Thyroid gland (tissue), 4 donors: Measurements from ENCODE around the gene ERC1. TPM values are rescaled to one million over a fixed set of nuclear protein-coding genes. Genes with fewer than 3 reads are reported as not detected.

Experiments used
- DNase-seq, 2 donors: peaks; one replicate each; pipeline ENCODE4 v3.0.0-alpha.2; 2019
- H3K27ac ChIP-seq, 3 donors: fragments of 200-600 bp; sonication (generic); 1 replicate in 2 of 3; 2 replicates in 1 of 3; pipeline ENCODE4 v1.5.1; 2016 to 2019; ENCODE audit warnings: mild to moderate bottlenecking in 1 of 3, moderate library complexity in 1 of 3
- H3K27me3 ChIP-seq: fragments of 200-600 bp; sonication (generic); one replicate; pipeline ENCODE4 v1.5.1; 2019
- H3K36me3 ChIP-seq, 2 donors: fragments of 200-600 bp; sonication (generic); one replicate each; pipeline ENCODE4 v1.5.1; 2016 to 2019
- H3K4me1 ChIP-seq, 2 donors: fragments of 200-600 bp; sonication (generic); one replicate each; pipeline ENCODE4 v1.5.1; 2017 to 2019
- H3K4me3 ChIP-seq, 3 donors: fragments of 200-600 bp; sonication (generic); replicated peaks in 1 of 3; 1 replicate in 2 of 3; 2 replicates in 1 of 3; pipeline ENCODE4 v1.5.1; 2016; ENCODE audit warnings: mild to moderate bottlenecking in 1 of 3
- H3K9me3 ChIP-seq: fragments of 200-600 bp; sonication (generic); one replicate; pipeline ENCODE4 v1.5.1; 2017
- CTCF ChIP-seq, 6 experiments: fragments of 200-600 bp in 3 of 6; fragments of 450-650 bp in 3 of 6; sonication (generic) in 3 of 6; IDR thresholded peaks; one replicate each; pipeline ENCODE4 v1.5.1; 2016 to 2019; ENCODE audit warnings: antibody characterized with exemption in 6 of 6, mild to moderate bottlenecking in 2 of 6, inconsistent platforms in 1 of 6, moderate library complexity in 1 of 6
- POLR2A ChIP-seq, 2 donors: fragments of 450-650 bp; IDR thresholded peaks; one replicate each; pipeline ENCODE4 v1.6.1; 2017; ENCODE audit warnings: antibody characterized with exemption in 2 of 2, mild to moderate bottlenecking in 2 of 2, moderate library complexity in 1 of 2
- WGBS, 2 donors: methylation state at CpG; one replicate each; pipeline ENCODE4 v1.1.5; 2017; 5-methylcytosine and 5-hydroxymethylcytosine counted together
- intact Hi-C: fragments of 100-400 bp; cut with DNase I; formaldehyde crosslinking; loops from one replicate; pipeline ENCODE4 v1.15.1; 2023
- total RNA-seq, 4 donors: library from RNA; depleted of rRNA; stranded (reverse); fragments of >200 nt; gene quantifications; one replicate each; pipeline ENCODE4 v1.2.3, GENCODE V29; 2016

The ERC1 gene
- total RNA-seq, 4 donors from 2014 or later = 39.8 to 84.2 (median 75.8) TPM

GRCh38 chr12:1503281-1503711 is 512.3 kb downstream of the ERC1 start:
- peaks cover 0 to 4% of the 10 kb centered on the region in 2 donors for H3K4me1 ChIP-seq
- no peaks in the 10 kb centered on the region for H3K27me3 ChIP-seq
- WGBS, 2 donors = 85 to 89% methylated on average over 19 to 22 of the region's 22 CpGs
- no peak for TF ChIP-seq POLR2A (IDR thresholded peaks at IDR 0.05)
- H3K36me3 ChIP-seq = no peaks in the 10 kb centered on the region
- H3K4me3 ChIP-seq = no peak overlapping the region
- no peak for DNase-seq
- no peak overlapping the region for H3K27ac ChIP-seq
- intact Hi-C loops = no loop called here
- H3K9me3 ChIP-seq = no peaks in the 10 kb centered on the region

GRCh38 chr12:1504304-1504894 is 513.4 kb downstream of the ERC1 start:
- Histone ChIP-seq H3K27ac (no peak overlapping the region), H3K4me3 (no peak overlapping the region), H3K9me3 (no peaks in the 10 kb centered on the region), H3K36me3 (no peaks in the 10 kb centered on the region), H3K27me3 (no peaks in the 10 kb centered on the region), H3K4me1 (peaks cover 0 to 4% of the 10 kb centered on the region in 2 donors)
- WGBS, 2 donors = 81 to 90% methylated on average over 16 of the region's 16 CpGs
- no peak for TF ChIP-seq CTCF (IDR thresholded peaks at IDR 0.05)
- no peak for TF ChIP-seq POLR2A (IDR thresholded peaks at IDR 0.05)
- intact Hi-C loops = no loop called here
- DNase-seq = no peak

- H3K4me3 ChIP-seq = no peak overlapping the region
- H3K9me3 ChIP-seq = no peaks in the 10 kb centered on the region
- intact Hi-C loops = no loop called here
- no peaks in the 10 kb centered on the region for H3K27me3 ChIP-seq
- H3K36me3 ChIP-seq = no peaks in the 10 kb centered on the region
- no peak for DNase-seq
- H3K4me1 ChIP-seq = peaks cover 0 to 4% of the 10 kb centered on the region in 2 donors
- TF ChIP-seq POLR2A (IDR thresholded peaks at IDR 0.05) (no peak), CTCF (IDR thresholded peaks at IDR 0.05) (no peak)
- 85 to 89% methylated on average over 14 of the region's 14 CpGs for WGBS, 2 donors
- no peak overlapping the region for H3K27ac ChIP-seq
Observed at GRCh38 chr12:1504895-1505311, 513.9 kb downstream of the ERC1 start.

GRCh38 chr12:1505576-1505975 is 514.6 kb downstream of the ERC1 start:
- DNase-seq = no peak
- no peak overlapping the region for H3K4me3 ChIP-seq
- no peaks in the 10 kb centered on the region for H3K9me3 ChIP-seq
- TF ChIP-seq POLR2A (IDR thresholded peaks at IDR 0.05) = no peak
- TF ChIP-seq CTCF (IDR thresholded peaks at IDR 0.05) = no peak
- no peaks in the 10 kb centered on the region for H3K36me3 ChIP-seq
- 94 to 99% methylated on average over 8 to 10 of the region's 10 CpGs for WGBS, 2 donors
- intact Hi-C loops = no loop called here
- H3K4me1 ChIP-seq = peaks cover 0 to 4% of the 10 kb centered on the region in 2 donors
- no peak overlapping the region for H3K27ac ChIP-seq
- H3K27me3 ChIP-seq = no peaks in the 10 kb centered on the region

- Histone ChIP-seq H3K27me3 (no peaks in the 10 kb centered on the region), H3K4me3 (no peak overlapping the region), H3K27ac (no peak overlapping the region), H3K36me3 (no peaks in the 10 kb centered on the region), H3K9me3 (no peaks in the 10 kb centered on the region), H3K4me1 (peaks cover 0 to 4% of the 10 kb centered on the region in 2 donors)
- intact Hi-C loops = no loop called here
- TF ChIP-seq CTCF (IDR thresholded peaks at IDR 0.05) = no peak
- TF ChIP-seq POLR2A (IDR thresholded peaks at IDR 0.05) = no peak
- WGBS, 2 donors = 87 to 95% methylated on average over 7 of the region's 7 CpGs
- no peak for DNase-seq
Observed at GRCh38 chr12:1507308-1507707, 516.3 kb downstream of the ERC1 start.
